ENCODE results near the gene CDY1B. TPM values are rescaled to one million over a fixed set of nuclear protein-coding genes. Genes with fewer than 3 reads are reported as not detected.
"Not testable (repeated sequence)": the region's sequence is repeated elsewhere in the genome, so short reads cannot be mapped to it uniquely, and the experiment has no call there.

CDY1B gene
- not detected for polyA plus RNA-seq (2012; ENCODE audit: insufficient read depth, insufficient read length, low read depth)

DNA sequence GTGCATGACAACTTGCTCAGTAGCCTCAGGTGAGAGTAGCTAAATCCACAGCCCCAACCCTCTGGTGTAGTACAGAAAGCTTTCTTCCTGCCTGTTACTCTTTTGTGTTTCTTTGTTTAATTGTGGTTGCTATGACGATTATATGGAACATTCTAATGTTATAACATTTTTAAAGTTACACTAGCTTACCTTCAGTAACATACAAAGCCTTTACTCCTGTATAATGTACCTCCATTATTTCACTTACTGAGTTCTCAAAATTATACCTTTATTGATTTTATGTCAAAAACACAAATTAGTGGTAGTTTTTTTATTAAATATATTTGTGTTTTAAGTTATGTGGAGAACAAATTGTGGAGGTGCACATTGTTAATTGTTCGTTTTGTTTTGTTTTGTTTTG, at the start of gene CDY1B:
TSS of gene CDY1B (minus strand) at position 101 of the 400 bp plus-strand sequence. CDS start 331 bp downstream, outside the sequence.
- not testable (repeated sequence) for H3K4me1 ChIP-seq; H3K4me3 ChIP-seq (ENCODE audit: low read depth, low read length); DNase-seq; H3K36me3 ChIP-seq; H3K9me3 ChIP-seq; H3K27me3 ChIP-seq

GRCh38 chrY:24049525-24049924, 1.7 kb upstream of the CDY1B start:
- DNase-seq, H3K9me3 ChIP-seq, H3K27me3 ChIP-seq: not testable (repeated sequence)

DNA sequence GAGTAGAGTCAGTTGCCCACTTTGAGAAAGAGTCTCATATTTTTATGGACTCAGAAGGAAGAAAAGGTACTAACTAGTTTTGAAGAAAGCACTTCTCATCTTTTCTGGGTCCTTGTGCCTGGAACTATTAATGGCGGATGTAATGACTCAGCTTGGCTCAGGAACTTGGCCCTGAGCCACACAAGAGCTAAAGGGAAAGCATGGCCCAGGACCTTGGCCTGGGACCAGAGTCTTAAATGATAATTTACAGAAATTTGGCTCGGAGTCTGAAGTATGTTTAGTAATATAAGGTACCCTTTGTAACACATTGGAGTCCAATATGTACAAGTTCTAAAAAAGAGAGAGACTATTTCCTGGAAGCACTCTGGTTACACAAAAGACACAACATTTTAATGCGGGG, 4.6 kb downstream of the CDY1B start:
- not testable (repeated sequence) for H3K4me1 ChIP-seq; H3K4me3 ChIP-seq (ENCODE audit: low read depth, low read length); H3K36me3 ChIP-seq; DNase-seq; H3K27me3 ChIP-seq; H3K9me3 ChIP-seq

More at GRCh38 chrY:24049525-24049924, 1.7 kb upstream of the CDY1B start:
- not testable (repeated sequence) for H3K4me3 ChIP-seq (ENCODE audit: low read depth, low read length); H3K4me1 ChIP-seq; H3K36me3 ChIP-seq

DNA sequence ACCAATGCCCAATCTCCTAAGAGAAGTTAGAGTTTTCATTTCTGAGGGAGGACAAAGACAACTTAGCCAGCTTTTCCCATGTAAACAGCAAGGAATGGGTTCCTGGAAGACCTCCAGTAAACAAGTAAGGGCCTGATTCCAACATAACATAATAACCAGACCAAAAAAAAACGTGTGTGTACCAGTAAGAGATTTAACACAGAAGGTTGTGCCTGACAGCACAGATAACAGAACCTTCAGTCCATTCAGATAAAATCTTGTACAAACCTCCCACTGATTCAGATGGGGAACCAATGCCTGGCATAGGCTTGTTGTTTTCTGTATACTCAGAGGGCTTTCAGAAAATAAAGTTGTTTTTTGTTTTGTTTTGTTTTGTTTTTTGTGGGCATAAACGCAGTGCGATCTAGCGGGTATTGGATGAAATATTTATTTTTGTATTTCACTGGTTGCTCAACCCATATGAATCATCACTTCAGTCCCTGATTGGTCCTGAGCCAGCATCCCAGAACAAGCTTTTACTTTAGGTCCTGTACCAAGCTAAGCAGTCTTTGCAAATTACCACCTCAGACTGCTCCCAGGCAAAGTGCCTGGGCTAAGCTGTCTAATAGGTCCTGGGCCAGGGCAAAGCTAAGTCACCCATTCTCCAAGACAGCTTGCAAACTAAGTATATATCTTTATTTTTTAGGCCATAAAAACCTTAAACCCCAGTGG, 8.7 kb downstream of the CDY1B start:
- H3K4me1 ChIP-seq; H3K4me3 ChIP-seq (ENCODE audit: low read depth, low read length); DNase-seq; H3K36me3 ChIP-seq; H3K27me3 ChIP-seq; H3K9me3 ChIP-seq: not testable (repeated sequence)

GRCh38 chrY:24026212-24027103, 21.4 kb downstream of the CDY1B start:
- not testable (repeated sequence) for H3K36me3 ChIP-seq; H3K4me1 ChIP-seq; H3K27me3 ChIP-seq; H3K4me3 ChIP-seq (ENCODE audit: low read depth, low read length); DNase-seq; H3K9me3 ChIP-seq
